G401.6 (cell line): ENCODE data around the gene CSNK1D.

Experiments used
- FAIRE-seq: peaks from 2 replicates; lab custom pipeline; 2012; peaks lifted over from hg19 to GRCh38; lab: Jason Lieb, UNC

CSNK1D gene

GRCh38 chr17:82294064-82294773 is 20.7 kb upstream of the CSNK1D start:
- FAIRE-seq = no peak

GRCh38 chr17:82292251-82293154 is 19.0 kb upstream of the CSNK1D start:
- peak; percentile 94 for FAIRE-seq

- no peak for FAIRE-seq
Observed at GRCh38 chr17:82291582-82292250, 18.2 kb upstream of the CSNK1D start.

- no peak for FAIRE-seq
Observed at GRCh38 chr17:82287868-82288801, 14.6 kb upstream of the CSNK1D start.

GRCh38 chr17:82287013-82287867 is 13.7 kb upstream of the CSNK1D start:
- FAIRE-seq = no peak

- FAIRE-seq = no peak
Observed at GRCh38 chr17:82285141-82285540, 11.6 kb upstream of the CSNK1D start.

- FAIRE-seq = no peak
Observed at GRCh38 chr17:82283208-82283749, 9.8 kb upstream of the CSNK1D start.

- FAIRE-seq = no peak
Observed at GRCh38 chr17:82282239-82283207, 9.0 kb upstream of the CSNK1D start.

GRCh38 chr17:82281502-82282238 is 8.2 kb upstream of the CSNK1D start:
- no peak for FAIRE-seq

- no peak for FAIRE-seq
Observed at GRCh38 chr17:82281076-82281475, 7.6 kb upstream of the CSNK1D start.

GRCh38 chr17:82280537-82280936 is 7.0 kb upstream of the CSNK1D start:
- no peak for FAIRE-seq

- FAIRE-seq = no peak
Observed at GRCh38 chr17:82278786-82279391, 5.4 kb upstream of the CSNK1D start.

GRCh38 chr17:82278308-82278707 is 4.8 kb upstream of the CSNK1D start:
- FAIRE-seq = no peak

GRCh38 chr17:82277851-82278250 is 4.4 kb upstream of the CSNK1D start:
- FAIRE-seq = no peak

GRCh38 chr17:82276938-82277337 is 3.4 kb upstream of the CSNK1D start:
- no peak for FAIRE-seq

- FAIRE-seq = no peak
Observed at GRCh38 chr17:82275326-82275725, 1.8 kb upstream of the CSNK1D start.

GRCh38 chr17:82274134-82275020 is 877 bp upstream of the CSNK1D start:
- FAIRE-seq = no peak
